Activated naive CD4-positive, alpha-beta T cell treated with Interleukin-2 at 50 U/mL for 16 hours (primary cell): ENCODE results near the gene EPHA5.

ENCODE experiments used
- DNase-seq: peaks from one replicate; pipeline ENCODE4 v3.0.0-alpha.2; 2020

EPHA5 gene

DNA sequence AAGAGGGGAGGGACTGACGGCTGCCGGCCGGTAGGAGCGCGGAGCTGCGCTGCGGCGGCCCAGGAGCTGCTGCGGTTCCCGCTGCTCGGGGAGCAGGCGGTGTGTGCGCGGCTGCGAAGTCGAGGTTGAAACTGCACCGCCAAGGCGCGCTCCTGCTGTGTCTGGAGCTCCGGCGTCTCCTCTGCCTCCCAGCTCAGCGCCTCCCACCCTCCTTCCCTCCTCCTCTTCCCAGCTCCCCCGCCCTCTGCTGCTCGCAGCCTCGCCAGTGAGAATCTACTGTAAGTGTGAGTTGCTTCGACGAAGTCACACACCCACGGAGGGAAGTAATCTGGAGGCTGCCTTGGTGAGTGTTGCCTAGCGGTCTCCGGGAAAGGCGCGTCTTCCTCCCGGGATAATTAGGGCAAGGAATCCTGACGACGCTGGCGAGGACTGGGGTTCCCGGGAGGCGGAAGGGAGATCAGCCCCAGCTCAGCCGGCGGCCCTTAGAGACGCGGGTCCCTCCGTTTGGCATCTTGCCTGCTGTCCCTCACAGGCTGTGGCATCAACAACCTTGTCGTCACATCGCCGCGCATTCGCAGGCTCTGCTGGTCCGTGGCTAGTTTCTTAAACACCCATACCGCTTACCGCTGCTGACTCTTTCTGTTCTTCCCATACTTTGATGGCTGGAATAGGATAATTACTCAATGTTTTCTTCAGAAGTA, at the start of gene EPHA5:
Gene EPHA5 (minus strand): TSS at position 159 of the 701 bp plus-strand sequence. CDS start 747 bp downstream, outside the sequence.
- no peak for DNase-seq

DNA sequence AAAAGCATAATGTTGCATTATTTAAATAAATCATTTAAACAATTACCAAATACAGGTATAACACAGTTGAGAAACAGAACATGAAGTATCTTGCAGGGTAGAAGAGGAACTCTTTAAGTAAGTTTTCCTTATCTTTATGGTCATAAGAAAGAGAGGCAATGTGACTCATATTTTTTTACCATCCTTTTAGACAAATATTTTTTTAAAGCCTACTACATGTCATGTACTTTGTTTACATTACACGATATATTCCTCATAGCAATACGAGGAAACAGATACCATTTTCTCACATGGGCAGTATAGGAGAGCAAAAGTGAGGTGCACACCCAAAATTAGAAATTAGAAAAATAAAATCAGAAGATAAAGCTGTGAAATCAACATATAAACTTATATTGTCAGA, 49.3 kb upstream of the EPHA5 start:
- DNase-seq, result no peak

DNA sequence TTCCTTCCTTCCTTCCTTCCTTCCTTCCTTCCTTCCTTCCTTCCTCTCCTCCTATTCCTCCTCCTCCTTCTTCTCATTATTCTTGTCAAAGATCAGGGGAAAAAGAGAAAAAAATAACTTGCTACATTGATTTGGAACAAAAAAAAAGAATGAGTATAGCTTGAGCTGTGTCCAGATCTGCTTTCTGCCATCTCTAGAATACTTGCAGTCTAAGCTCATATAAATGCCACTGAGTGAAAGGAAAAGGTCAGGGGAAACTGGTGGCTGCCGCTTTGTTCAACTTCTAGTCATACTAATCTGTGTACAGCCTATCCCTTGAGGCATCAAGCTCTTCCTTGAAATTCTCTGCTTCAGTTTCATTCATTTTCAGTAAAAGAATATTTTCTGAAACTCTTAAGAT, 28.3 kb upstream of the EPHA5 start:
- no peak for DNase-seq

DNA sequence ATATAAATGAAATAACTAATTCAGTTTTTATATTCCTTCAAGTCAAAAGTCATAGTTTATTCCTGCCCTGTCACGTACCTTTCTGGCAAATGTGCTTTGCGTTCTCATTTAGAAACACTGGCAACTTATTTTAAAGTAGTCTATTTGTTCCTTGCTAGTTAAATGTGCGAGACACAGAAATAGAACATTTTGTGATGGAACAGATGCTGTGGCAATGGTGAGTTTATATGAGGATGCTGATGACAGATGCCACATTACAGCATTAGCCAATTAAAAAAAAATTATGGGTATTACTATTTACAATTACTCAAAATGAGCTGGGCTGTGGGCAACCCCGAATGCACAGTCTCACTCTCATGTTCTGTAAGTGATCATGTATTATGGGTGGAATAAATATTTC, 26.1 kb upstream of the EPHA5 start:
- DNase-seq, result no peak

DNA sequence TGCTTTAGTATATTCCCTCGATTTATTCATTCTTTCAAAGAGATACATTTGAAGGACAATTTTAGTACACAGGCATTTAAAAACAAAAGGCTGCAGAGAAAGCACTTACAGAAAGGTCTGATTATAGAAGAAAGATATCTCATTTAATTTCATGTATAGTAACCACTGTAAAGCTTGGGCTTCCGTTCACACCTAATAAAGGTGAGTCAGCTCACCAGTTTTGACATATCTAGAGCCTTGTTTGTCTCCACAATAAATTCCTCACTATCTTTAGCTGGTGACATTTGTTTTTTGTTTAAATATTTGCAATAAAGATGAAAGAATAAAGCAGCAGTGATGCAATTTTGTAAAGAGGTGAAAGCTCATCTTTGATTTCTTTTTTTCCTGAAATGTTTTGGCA, 1.1 kb upstream of the EPHA5 start:
- DNase-seq, result no peak

DNA sequence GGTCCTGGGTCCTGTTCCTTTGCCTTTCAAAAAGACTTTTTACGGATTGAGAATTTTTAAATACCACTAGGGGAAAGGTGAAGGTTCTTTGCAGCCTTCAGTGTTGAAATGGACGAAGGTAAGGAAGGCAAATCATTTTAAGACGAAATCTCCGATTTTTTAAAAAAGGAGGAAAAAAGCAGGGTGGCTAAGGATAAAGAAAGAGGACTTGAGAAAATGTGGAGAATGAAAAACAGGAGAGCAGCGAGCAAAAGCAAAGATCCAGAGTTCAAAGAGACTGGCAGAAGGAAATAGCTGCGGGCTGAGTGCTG, 314 bp downstream of the EPHA5 start:
- no peak for DNase-seq

DNA sequence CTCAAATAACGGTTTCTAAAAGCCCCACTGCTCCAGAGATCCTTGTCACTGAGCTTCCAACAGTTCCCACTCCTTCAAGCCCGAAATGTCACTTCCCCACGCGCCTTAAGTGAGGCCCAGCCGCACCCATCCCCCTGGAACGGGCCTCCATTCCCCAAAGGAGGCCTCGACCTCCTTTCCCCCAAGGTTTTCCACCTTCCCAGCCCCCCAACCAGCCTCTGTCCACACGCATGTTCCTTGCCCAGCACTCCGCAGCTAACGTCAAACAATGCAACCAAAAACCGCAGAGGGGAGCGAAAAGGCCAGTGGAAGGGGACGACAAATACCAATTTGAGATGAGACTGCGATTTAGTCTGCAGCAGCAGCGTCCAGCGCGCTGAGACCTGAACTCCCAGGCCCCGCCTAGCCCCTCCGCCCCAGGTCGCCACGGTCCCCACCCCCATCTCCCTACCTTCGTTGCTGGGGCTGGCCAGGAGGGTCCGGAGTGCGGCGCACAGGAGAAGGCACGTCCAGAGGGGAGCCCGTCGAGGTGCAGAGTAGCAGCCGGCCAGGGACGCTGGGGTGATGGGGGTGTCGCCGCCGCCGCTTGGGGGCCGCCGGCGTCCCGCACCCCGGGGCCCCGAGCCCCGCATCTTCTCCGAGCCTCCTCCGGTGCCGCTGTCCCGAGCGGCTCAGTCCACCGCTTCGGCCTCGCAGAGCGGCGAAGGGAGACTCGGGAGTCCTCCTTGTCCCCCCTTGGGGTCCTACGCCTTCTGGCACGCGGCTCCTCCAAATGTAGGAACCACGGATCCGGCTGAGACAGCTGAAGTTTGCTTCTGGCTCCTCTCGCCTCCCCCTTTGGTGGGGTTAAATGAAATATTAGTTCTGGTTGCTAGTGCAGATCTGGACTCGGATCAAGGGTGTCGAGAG, 924 bp downstream of the EPHA5 start:
- DNase-seq, result no peak

DNA sequence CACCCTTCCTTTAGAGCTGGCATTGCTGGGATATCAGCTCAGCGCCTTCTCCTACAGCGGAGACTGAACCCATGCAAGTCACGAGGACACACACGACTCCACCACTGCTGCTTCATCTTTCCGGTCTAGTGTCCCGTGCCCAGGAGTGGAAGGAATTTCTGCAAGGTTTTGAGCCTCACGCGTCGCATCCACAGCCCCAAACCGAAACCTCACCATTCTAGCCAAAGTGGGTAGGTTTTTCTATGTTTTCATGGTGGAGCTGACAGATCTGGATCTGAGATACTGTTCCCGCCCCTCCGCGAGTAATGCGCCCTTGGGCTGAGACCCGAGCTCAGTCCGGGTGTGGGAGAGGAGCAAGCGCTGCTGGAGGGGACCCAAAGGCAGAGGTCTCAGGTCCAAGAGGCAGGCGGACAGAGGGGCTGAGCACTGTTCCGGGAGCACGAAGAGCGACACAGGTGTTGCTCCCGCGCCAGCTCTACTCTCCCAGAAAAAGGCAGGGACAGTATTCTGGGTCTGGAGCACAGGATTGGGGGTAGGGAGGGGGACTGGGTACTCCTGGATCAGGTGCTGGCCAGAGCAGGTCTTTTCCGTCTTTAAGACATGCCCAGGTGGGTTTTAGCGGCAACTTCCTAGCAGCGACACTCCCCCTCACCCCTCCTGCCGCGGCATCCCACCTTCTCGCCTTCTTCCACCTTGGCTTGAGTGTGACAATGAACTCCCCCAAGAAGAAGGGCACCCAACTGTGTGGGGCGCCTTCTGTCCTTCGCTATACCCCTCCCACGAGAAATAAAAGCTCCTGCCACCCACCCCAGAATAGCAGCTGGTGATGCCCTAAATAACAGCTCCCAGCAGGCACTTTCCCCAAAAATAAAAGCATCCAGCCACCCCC, 1.8 kb downstream of the EPHA5 start:
- DNase-seq, result no peak

DNA sequence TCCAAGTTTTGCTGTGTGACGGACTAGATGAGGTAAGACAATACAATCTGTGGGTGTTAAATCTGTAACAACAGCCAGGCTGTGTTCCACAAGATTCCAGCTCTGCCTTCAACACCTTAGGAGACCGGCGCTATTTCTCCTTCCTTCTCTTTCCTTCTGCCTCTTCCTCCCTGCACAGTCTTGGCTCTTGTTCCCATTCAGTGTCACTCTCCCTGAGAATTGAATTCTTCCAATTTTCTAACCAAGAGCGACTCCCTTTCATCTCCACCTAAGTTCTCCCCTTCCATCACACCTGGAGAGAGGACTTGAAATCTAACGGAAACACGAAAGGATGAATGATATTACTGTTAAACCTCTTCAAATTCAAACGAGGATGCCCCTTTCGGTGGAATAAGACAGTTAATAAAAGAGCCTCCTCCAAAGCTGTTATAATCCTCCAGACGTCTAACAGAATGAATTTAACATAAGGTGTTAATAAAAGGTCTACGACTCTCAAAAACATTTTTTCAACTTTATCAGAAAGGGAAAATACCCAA, 2.7 kb downstream of the EPHA5 start:
- DNase-seq, result no peak

DNA sequence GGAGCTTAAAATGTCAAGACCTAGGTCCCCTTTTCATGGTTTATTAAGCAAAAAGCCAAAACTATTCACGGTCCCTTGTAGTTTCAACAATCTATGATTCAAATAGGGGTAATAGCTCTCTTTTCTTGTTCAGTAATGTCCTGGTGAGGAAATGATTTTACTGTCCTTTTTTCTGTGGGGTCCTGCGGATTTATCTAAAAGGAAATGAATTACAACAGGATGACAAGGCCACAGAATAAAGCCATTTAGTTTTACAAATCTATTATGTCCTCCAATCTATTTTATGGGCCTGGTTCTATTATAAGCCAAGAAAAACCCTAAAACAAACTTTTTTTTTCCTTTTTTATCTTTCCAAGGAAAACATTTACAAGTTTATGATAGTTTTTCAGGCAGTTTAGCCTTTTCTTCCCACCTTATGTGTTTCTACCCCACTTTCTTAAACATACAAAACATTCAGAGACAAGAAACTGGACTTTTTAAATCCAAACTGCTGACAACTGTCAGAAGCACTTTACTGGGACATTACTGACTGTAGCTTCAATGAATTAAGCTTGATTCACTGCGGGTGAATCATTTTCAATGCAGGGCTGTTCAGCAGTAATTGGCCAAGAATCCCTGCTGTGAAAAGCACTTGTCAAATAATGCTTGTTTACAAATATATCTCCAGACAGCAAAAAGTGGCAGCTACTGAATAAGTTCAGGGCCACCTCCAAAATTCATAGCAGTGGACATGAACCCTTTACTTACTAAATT, 4.3 kb downstream of the EPHA5 start:
- no peak for DNase-seq

DNA sequence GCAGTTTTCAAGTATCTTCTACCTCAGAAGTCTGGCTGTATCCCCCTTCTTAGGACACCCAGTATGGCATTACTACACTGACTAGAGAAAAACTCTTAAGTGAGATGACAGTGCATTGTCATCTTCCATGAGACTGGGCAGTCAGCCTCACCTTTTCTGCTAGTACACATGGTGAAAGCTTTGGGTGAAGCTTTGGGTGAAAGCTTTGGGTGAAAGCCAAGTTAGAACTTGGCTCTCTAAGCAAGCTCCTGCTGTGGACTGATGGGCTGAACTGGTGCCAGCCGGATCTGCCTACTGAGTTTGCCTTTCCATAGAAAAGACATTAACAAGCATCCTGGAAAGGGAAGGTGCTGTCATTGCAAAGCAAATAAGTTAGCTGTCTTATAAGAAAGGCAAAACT, 8.8 kb downstream of the EPHA5 start:
- no peak for DNase-seq

DNA sequence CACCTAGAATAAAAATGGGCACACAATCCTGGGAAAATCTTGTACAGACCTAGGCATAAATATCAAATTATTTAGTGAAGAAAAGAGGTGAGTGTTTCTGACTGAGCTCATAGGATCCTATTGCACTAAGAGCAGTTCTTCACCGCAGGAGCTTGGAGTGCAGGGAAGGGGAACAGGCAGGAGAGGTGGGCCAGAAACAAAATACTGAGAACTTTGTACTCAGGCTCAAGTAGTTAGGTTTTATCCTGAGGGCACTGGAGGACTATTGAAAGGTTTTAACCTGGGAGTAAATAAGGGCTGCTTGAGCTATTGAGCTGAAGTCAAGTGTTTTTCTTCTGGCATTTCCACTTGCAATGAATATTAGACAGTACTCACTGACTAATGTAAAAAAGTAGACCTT, 12.2 kb downstream of the EPHA5 start:
- DNase-seq, result no peak

DNA sequence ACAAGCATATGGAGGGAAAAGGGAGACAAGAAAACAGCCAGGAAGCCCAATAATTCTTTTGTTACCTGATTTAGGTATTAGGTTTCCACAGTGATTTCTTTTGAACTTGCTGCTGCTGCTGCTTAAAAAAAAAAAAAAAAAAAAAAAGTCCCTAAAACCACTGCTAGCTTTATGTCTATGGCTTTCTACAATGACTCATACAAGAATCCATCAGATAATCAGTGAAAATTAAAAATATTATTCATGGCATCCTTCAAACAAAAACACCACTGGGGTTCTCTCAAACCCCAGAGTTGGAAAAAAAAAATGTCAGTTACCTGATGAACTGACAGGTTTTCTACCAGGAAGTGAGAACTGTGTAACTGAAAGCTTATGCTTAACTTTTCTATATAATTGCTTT, 14.3 kb downstream of the EPHA5 start:
- no peak for DNase-seq

DNA sequence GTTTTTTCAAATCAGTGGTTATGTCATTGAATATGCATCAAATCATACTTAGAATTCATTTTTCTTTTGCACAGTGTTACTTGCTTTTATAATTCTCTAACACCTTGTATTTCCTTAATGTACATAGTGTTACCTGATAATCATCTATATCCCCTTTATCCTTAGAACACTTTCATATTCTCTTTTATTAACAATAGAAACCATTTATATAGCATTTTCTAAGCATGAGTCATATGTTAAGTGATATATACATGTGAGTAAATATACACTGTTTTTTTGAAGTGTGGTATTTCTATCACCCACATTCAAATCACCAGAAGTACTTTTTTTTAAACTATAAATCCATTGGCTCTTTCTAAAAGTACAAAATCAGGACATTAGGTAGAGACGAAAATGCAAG, 15.3 kb downstream of the EPHA5 start:
- no peak for DNase-seq

DNA sequence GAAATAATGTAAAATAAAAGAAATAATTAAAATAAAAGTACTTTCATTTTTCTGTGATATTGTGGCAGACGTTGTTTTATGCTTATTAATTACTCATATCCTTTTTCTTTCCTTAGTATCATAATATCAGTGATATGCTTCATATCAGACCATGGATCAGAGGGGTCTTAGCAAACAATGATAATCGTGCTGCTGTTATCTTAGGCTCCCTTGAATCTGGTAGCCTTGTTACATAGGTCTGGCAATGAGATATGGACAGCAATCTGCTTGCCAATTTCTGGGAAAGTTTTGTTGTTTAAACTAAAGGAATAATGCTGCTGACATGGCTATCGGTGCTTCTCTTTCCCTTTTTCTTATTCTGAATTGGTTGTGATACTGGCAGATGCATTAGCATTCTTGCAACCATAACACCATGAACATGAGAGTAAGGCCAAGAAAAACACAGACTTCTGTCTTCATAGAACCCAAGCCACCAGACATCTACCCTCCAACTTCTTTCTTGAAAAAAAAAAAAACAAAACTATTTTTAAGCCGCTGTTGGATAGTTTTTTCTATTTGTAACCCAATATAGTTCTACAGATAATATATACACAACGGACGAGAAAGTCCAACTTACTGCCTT, 16.4 kb downstream of the EPHA5 start:
- no peak for DNase-seq

DNA sequence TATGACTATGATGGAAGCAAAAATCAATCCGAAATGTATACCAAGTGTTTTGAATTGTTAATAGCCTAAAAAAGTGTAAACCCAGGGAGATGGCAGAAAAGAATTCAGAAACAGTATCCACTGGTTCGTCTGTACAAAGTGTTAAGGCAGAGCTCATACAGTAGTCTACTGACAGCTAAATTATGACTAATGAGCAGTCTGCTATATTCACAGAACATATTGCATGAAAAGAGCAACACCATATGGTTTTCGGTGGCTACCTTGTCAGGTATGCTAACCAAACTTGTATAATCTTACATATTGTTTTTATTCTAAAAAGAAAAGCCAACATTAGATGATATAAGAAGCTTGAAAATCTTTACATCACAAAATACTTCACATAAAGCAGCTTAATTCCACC, 18.5 kb downstream of the EPHA5 start:
- DNase-seq, result no peak

DNA sequence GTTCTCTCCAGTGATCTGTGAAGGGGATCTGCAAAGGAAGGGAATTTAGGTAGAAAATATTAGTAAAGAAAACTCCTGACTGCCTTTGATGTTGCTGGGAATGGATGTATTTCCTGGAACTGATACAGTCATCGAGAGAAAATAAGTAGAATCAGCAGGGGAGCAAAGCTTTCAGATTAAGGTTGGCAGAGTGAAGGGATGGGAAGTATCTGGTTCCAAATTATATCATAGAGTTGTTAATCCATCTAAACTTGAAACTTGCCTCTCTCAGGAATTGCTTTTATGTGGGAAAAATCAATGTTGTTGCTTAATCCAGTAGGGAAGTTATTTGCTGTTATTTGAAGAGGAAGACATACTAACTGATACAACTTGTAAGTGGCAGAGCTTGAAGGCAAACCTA, 19.3 kb downstream of the EPHA5 start:
- DNase-seq, result no peak

DNA sequence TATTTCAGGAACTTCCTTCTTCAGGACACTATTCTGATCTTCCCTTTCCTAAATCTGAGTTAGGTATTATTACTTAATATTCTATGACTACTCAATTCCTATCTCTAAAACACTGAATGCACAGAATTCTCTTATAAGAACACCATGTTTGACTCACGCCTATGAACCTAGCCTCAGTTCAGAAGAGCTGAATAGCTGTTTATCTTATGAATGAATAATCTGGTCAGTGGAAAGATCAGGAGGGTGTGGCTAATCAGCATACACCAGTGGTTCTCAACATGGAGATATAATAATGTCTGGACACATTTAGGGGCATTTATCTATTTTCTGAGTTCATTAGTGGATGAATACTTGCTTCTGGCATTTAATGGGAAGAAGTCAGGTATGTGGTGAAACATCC, 24.2 kb downstream of the EPHA5 start:
- no peak for DNase-seq

DNA sequence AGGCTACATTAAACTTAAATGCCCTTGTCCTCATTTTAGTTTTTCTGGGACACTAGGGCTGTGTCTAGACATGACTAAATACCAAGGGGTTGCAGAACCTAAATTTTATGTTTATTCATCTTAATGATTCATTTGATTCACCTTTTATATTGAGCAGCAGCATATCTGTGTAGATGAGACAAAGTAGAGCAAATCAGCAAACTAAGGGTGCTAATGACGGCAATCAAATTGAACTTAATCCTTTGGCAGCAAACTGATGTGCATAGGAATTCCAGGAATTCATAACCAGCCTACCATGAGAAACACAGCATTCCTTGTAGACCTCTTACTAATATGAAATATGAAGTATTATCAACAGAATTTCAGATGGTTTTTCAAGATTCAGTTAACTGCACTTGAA, 25.1 kb downstream of the EPHA5 start:
- no peak for DNase-seq

DNA sequence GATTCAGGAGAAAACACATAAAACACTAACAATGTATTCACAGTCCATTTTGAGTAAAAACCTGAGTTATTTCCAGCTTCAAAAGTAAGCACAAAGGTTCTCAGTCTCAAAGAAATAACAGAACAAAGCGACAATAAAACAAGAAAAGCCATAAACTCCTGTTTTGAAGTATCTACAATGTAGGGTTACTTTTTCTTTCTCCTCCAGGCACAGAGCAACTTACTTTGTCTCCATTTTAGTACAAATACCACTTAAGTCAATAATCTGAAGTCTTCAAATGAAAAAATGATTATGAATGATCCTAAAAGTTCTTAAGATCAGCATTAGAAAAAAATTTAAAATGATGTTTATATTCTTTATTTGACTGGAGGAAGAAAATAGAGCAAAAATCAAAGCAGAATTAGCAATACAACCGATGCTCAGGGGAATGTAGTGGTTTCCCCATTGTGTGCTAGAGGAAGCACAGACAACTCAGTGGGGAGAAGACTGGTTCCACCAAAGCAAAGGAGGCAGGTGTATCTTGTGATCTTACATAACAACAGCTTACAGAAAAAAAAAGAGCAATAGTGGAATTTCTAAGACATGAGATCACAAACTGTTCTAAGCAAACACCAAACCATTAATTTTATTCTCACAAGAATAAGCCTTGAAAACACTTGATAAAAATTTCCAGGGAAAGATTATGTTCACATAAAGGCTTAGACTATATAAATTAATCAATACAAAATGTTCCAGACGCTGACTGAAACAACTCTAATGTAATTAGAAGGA, 35.1 kb downstream of the EPHA5 start:
- no peak for DNase-seq

DNA sequence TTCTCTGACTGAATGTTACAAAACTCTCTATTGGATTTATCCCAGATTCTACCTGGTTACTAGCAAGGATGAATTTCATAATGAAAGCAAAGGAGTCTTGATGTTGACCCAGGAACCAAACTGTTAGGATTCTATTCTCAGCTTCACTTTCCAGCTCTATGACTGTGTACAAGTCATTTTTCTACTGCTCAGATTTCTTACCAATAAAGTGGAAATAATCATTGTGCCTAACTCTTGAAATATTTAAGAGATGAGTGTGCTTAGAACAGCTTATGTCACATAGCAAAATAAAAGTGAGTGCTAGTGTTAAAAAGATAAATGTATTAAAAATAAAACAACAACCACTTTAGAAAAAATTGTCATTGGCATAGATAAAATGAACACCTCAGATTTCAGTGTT, 45.6 kb downstream of the EPHA5 start:
- no peak for DNase-seq
